ENCODE measurements around the gene PPM1E. TPM values are rescaled to one million over a fixed set of nuclear protein-coding genes. Genes with fewer than 3 reads are reported as not detected.
A peak's percentile ranks its signal among the peaks of the same experiment; 100 is the strongest.

Gene PPM1E
- polyA plus RNA-seq, 2 of the 4 experiments (the other 2 are of a cell fraction): 0.05 to 0.25 TPM

GRCh38 chr17:59026176-59026939 lies 270.7 kb downstream of the PPM1E start:
- Histone ChIP-seq H3K27ac (no peak overlapping the region), H3K4me3 (no peak overlapping the region), H3K4me2 (no peak overlapping the region), H3K4me1 (peaks cover 13% of the 10 kb centered on the region), H3K9me3 (no peaks in the 10 kb centered on the region)
- ATAC-seq (no peak), FAIRE-seq (no peak), DNase-seq (ENCODE audit: low read depth in 1 of 2, low spot score in 1 of 2) (no peak)
- CTCF ChIA-PET: no interaction called here
- POLR2A ChIA-PET: no interaction called here
- WGBS (ENCODE audit: missing lambda C conversion rate): 93% methylated on average over 1 of the region's 1 CpG
- TF ChIP-seq FOXS1 (CRISPR knock-in tag; IDR thresholded peaks at IDR 0.05) (no peak), ZFP36 (IDR thresholded peaks at IDR 0.05; ENCODE audit: borderline replicate concordance, partially characterized antibody) (no peak), HMGXB4 (CRISPR knock-in tag; IDR thresholded peaks at IDR 0.05; ENCODE audit: borderline replicate concordance) (no peak), POLR2AphosphoS2 (conservative IDR thresholded peaks at IDR 0.05; ENCODE audit: low read length) (no peak), PBX3 (IDR thresholded peaks at IDR 0.05) (no peak), CBX2 (IDR thresholded peaks at IDR 0.05; ENCODE audit: borderline replicate concordance, low read depth) (no peak)

GRCh38 chr17:59027750-59028149 lies 272.1 kb downstream of the PPM1E start:
- FAIRE-seq: no peak

GRCh38 chr17:59028328-59028727 lies 272.7 kb downstream of the PPM1E start:
- Histone ChIP-seq H3K9me3 (no peaks in the 10 kb centered on the region), H3K4me3 (no peak overlapping the region), H3K4me2 (no peak overlapping the region), H3K27ac (no peak overlapping the region), H3K4me1 (peaks cover 13% of the 10 kb centered on the region)
- ATAC-seq (no peak), FAIRE-seq (no peak), DNase-seq (ENCODE audit: low read depth in 1 of 2, low spot score in 1 of 2) (no peak)
- POLR2A ChIA-PET: no interaction called here
- CTCF ChIA-PET: interaction anchor here (0.8 kb wide), 1 partner anchor 278 kb away, joined by 3 read pairs; no protein-coding TSS in a partner anchor
- peak; percentile 78 for TF ChIP-seq MAFK (IDR thresholded peaks at IDR 0.05; ENCODE audit: partially characterized antibody)
- no peak for TF ChIP-seq NPAS2 (CRISPR knock-in tag; IDR thresholded peaks at IDR 0.05; ENCODE audit: borderline replicate concordance)
- 87% methylated on average over 6 of the region's 6 CpGs for WGBS (ENCODE audit: missing lambda C conversion rate)

More at GRCh38 chr17:59027750-59028149, 272.1 kb downstream of the PPM1E start:
- Histone ChIP-seq H3K4me1 (peaks cover 13% of the 10 kb centered on the region), H3K4me3 (no peak overlapping the region), H3K4me2 (peak overlapping the region; percentile 17), H3K27ac (peak overlapping the region in 1 of 2 experiments; percentile 38; a peak in 2 of 6 replicates), H3K9me3 (no peaks in the 10 kb centered on the region)
- ChIA-PET CTCF (no interaction called here), POLR2A (no interaction called here)
- DNase-seq (ENCODE audit: low read depth in 1 of 2, low spot score in 1 of 2) (peak in 1 of 2 experiments; percentile 62), ATAC-seq (peak; percentile 19 to 73; a peak in 4 of 6 replicates)
- TF ChIP-seq FOXS1 (CRISPR knock-in tag; IDR thresholded peaks at IDR 0.05) (no peak), SREBF2 (IDR thresholded peaks at IDR 0.05) (no peak), ELK1 (IDR thresholded peaks at IDR 0.05; ENCODE audit: low read depth, low read length) (no peak), RAD21 (conservative IDR thresholded peaks at IDR 0.05 in 1 of 2, IDR thresholded peaks at IDR 0.05 in 1 of 2) (no peak), MAFK (IDR thresholded peaks at IDR 0.05; ENCODE audit: partially characterized antibody) (peak; percentile 47), CHD2 (IDR thresholded peaks at IDR 0.05; ENCODE audit: low read length, partially characterized antibody) (no peak), TFCP2L1 (CRISPR knock-in tag; IDR thresholded peaks at IDR 0.05) (no peak), TP53 (CRISPR knock-in tag; IDR thresholded peaks at IDR 0.05) (no peak)
- 48% methylated on average over 4 of the region's 4 CpGs for WGBS (ENCODE audit: missing lambda C conversion rate)

All from A549 (cell line).